Measurements from ENCODE around the gene IL20.

The IL20 gene

GRCh38 chr1:206828061-206828460 lies 37.4 kb upstream of the IL20 start:
- no peak for TF ChIP-seq CTCF (conservative IDR thresholded peaks at IDR 0.05; ENCODE audit: low read depth, low read length)
- no peak for DNase-seq (ENCODE audit: low read depth)

GRCh38 chr1:206828765-206829164 lies 36.7 kb upstream of the IL20 start:
- DNase-seq (ENCODE audit: low read depth): no peak

More at GRCh38 chr1:206828061-206828460, 37.4 kb upstream of the IL20 start:
- no peak overlapping the region for H3K4me3 ChIP-seq (ENCODE audit: low read length)

GRCh38 chr1:206829282-206829681 lies 36.1 kb upstream of the IL20 start:
- no peak for TF ChIP-seq CTCF (conservative IDR thresholded peaks at IDR 0.05; ENCODE audit: low read depth, low read length)
- no peak overlapping the region for H3K4me3 ChIP-seq (ENCODE audit: low read length)
- no peak for DNase-seq (ENCODE audit: low read depth)

More at GRCh38 chr1:206828765-206829164, 36.7 kb upstream of the IL20 start:
- H3K4me3 ChIP-seq (ENCODE audit: low read length): no peak overlapping the region
- TF ChIP-seq CTCF (conservative IDR thresholded peaks at IDR 0.05; ENCODE audit: low read depth, low read length): no peak

GRCh38 chr1:206829875-206830274 lies 35.5 kb upstream of the IL20 start:
- DNase-seq (ENCODE audit: low read depth): no peak
- H3K4me3 ChIP-seq (ENCODE audit: low read length): no peak overlapping the region
- TF ChIP-seq CTCF (conservative IDR thresholded peaks at IDR 0.05; ENCODE audit: low read depth, low read length): no peak

- DNase-seq (ENCODE audit: low read depth): no peak
- no peak overlapping the region for H3K4me3 ChIP-seq (ENCODE audit: low read length)
- no peak for TF ChIP-seq CTCF (conservative IDR thresholded peaks at IDR 0.05; ENCODE audit: low read depth, low read length)
These were observed 33.8 kb upstream of the IL20 start for GRCh38 chr1:206831650-206832049.

- TF ChIP-seq CTCF (conservative IDR thresholded peaks at IDR 0.05; ENCODE audit: low read depth, low read length): no peak
- DNase-seq (ENCODE audit: low read depth): no peak
- H3K4me3 ChIP-seq (ENCODE audit: low read length): no peak overlapping the region
These were observed 33.0 kb upstream of the IL20 start for GRCh38 chr1:206832352-206832880.

GRCh38 chr1:206833106-206833680 lies 32.2 kb upstream of the IL20 start:
- DNase-seq (ENCODE audit: low read depth): no peak
- H3K4me3 ChIP-seq (ENCODE audit: low read length): no peak overlapping the region
- TF ChIP-seq CTCF (conservative IDR thresholded peaks at IDR 0.05; ENCODE audit: low read depth, low read length): no peak

All from retinal pigment epithelial cell (primary cell).